GM12872 (cell line): ENCODE measurements around the gene PHF3.

Experiments used
- TF ChIP-seq, protein P1 (sequence below): IDR thresholded peaks from 3 replicates; pipeline ENCODE4 v1.5.1; 2011; ENCODE audit warnings: low read depth, mild to moderate bottlenecking, low read length, moderate library complexity; ENCODE audit not compliant: insufficient read depth

The PHF3 gene

DNA sequence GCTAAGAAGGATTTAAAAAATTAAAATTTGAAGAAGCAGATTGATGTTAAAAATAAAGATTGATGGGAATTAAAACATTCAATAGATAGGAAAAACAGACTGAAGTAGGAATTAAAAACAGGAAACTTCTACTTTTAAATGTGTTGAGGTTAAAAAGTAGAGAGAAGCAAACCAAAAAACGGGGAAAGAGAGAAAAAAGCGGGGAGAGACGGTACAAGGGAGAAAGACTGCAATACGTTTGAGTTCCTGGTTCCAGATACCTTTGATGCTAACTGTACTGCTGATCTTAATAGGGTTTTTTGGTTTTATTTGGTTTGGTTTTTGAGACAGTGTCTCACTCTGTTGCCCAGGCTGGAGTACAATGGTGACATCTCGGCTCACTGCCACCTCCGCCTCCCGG, 36.4 kb upstream of the PHF3 start:
- TF ChIP-seq, protein P1, sequence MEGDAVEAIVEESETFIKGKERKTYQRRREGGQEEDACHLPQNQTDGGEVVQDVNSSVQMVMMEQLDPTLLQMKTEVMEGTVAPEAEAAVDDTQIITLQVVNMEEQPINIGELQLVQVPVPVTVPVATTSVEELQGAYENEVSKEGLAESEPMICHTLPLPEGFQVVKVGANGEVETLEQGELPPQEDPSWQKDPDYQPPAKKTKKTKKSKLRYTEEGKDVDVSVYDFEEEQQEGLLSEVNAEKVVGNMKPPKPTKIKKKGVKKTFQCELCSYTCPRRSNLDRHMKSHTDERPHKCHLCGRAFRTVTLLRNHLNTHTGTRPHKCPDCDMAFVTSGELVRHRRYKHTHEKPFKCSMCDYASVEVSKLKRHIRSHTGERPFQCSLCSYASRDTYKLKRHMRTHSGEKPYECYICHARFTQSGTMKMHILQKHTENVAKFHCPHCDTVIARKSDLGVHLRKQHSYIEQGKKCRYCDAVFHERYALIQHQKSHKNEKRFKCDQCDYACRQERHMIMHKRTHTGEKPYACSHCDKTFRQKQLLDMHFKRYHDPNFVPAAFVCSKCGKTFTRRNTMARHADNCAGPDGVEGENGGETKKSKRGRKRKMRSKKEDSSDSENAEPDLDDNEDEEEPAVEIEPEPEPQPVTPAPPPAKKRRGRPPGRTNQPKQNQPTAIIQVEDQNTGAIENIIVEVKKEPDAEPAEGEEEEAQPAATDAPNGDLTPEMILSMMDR: no peak

DNA sequence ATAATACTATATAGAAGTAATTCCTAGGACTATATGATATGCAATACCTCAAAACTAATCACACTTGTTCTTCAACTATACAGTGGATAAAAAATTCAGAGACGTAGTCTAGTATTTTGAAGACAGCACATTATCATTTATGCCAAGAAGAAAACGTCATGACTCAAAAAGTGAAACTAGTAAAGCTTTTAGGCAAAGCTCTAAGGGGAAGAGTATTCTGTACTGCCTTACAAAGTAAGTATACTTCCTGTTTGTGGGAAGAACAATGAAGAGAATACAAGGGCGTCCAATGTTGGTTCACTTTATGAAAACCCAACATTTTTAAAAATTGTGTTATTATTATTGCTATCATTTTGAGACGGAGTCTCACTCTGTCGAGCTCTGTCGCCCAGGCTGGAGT, 35.5 kb upstream of the PHF3 start:
- TF ChIP-seq, protein P1: no peak

DNA sequence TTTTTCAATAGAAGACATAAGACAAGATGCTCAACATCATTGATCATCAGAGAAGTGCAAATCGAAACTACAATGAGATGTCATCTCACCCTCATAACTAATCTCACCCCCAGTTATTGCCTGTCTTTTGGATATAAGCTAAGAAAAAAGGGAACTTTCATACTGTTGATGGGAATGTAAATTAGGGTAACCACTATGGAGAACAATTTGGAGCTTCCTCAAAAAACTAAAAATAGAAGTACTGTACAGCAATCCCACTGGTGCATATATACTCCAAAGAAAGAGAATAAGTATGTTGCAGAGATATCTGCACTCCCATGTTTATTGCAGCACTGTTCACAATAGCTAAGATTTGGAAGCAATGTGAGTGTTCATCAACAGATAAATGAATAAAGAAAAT, 26.4 kb upstream of the PHF3 start:
- TF ChIP-seq, protein P1: no peak

DNA sequence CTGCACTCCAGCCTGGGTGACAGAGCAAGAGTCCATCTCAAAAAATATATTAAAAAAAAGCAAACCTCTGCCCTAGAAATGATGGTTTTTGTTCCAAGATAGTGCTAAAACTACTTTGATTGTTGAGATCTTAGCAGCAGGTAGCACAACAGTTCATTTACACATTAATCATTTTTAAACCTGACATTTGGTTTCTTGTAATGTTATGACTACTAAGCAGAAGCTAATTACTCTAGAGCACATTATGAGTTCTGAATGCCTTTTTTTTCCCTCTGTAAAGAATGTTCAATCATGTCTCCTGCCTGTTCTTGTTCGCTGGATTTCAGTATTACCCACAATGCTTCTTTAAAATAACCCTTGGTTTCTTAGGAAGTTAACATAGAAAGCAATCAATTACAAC, 24.7 kb upstream of the PHF3 start:
- TF ChIP-seq, protein P1: no peak

DNA sequence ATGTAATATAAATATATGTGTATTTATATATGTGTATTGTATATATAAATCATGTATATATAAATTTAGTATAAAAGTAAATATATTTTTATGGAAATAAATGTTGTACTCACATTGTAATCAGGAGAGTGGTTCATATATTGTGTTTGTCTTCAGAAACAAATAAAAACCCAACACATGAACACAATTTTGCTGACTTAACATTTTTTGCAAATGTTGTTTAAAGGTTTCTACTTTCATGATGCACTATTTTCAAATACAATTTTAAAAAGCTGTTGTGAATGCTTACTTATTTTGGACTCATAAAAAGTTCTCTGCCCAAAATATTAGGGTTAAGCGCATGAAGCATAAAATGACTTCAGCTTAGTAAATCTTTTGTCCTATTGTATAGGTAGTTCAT, 24.0 kb upstream of the PHF3 start:
- TF ChIP-seq, protein P1: no peak

DNA sequence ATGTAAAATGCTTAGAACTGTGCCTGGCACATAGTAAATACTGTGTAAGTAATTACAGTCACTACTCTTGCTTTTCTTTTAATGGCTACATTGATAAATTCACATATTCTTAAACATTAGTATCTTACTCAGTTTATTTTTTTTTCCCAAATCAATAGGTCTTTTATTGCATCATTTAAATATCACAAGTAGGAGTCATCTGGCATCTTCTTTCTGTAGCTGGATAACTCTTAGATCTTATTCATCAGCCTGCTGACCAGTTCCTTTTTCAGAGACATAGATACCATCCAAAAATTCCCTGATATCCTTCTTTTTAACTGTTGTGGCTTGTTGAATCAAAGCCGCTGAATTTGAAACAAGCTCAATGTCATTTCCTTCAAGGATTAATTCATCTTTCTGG, 20.0 kb upstream of the PHF3 start:
- TF ChIP-seq, protein P1: no peak

DNA sequence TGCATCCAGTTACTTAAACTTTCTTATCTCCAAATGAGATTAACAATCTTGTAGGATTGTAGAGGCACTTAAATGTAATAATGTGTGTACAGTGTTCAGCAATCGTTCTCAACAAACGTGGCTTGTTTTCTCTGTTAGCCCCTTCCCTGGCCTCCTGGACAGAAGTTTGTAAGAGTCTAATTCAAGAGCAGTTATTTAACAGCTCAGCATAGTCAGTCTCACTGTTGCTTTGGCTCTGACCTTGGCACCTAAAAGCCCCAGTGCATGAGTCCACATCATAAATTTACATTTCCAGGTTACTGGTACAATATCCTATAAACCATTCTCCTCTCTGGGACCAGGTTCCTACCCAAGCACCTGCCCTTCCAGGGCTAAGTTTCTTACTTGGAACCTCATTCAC, 11.5 kb upstream of the PHF3 start:
- TF ChIP-seq, protein P1: no peak

DNA sequence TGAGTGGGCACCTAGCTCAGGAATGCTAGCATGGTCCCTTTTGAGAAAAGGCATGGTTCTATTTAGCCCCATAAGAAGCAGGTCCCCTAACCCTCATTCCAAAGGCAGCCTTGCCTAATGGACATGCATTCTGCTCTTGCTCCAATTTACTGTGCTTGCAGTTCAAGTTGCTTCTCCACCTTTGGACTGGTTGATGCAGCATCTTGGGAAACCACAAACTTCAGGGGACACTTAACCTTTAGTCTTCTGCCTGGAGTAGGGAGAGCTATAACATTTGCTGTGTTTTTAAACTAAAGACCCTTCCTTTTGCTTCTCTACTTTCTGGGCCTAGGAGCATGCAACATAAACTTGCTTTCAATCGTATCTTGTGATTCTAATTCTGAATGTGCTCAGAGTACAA, 5.1 kb upstream of the PHF3 start:
- TF ChIP-seq, protein P1: no peak
